Muscle of leg (tissue), 11 donors: ENCODE measurements around the gene CHEK2. TPM values are rescaled to one million over a fixed set of nuclear protein-coding genes. Genes with fewer than 3 reads are reported as not detected.
A peak's percentile ranks its signal among the peaks of the same experiment; 100 is the strongest.
"Not testable (repeated sequence)": the region's sequence is repeated elsewhere in the genome, so short reads cannot be mapped to it uniquely, and the experiment has no call there.

Experiments used
- DNase-seq: peaks from one replicate; pipeline ENCODE4 v3.0.0; 2013
- H3K27ac ChIP-seq: one replicate; pipeline ENCODE4 v1.5.1; 2013; ENCODE audit warnings: mild to moderate bottlenecking, low read length, control low read depth
- H3K27me3 ChIP-seq: one replicate; pipeline ENCODE4 v1.6.1; 2013; ENCODE audit warnings: low read length; ENCODE audit not compliant: control insufficient read depth, insufficient read depth
- H3K36me3 ChIP-seq: one replicate; pipeline ENCODE4 v1.6.1; 2013; ENCODE audit warnings: low read length; ENCODE audit not compliant: control insufficient read depth, insufficient read depth
- H3K4me1 ChIP-seq: one replicate; pipeline ENCODE4 v1.6.1; 2013; ENCODE audit warnings: low read length; ENCODE audit not compliant: control insufficient read depth, insufficient read depth
- H3K4me3 ChIP-seq: one replicate; pipeline ENCODE4 v1.5.1; 2013; ENCODE audit warnings: low read length, control low read depth
- H3K9me3 ChIP-seq: replicated peaks from 2 replicates; pipeline ENCODE4 v1.6.1; 2013; ENCODE audit warnings: low read depth, low read length; ENCODE audit not compliant: control insufficient read depth
- WGBS: methylation state at CpG from one replicate; pipeline ENCODE4 v1.1.5; 2013; ENCODE audit warnings: missing lambda C conversion rate; ENCODE audit not compliant: insufficient coverage; 5-methylcytosine and 5-hydroxymethylcytosine counted together
- polyA plus RNA-seq, 8 donors: library from polyadenylated mRNA; unstranded; fragments of 120-200 nt; gene quantifications; one replicate each; pipeline versions ENCODE4 v1.2.1 to v1.2.3, GENCODE V29; 2013; ENCODE audit warnings: inconsistent platforms in 1 of 8, low replicate concordance in 1 of 8; ENCODE audit not compliant: insufficient read length in 8 of 8, insufficient read depth in 1 of 8
- total RNA-seq: library from RNA; stranded (reverse); fragments of 120-200 nt; gene quantifications from one replicate; pipeline ENCODE4 v1.2.4, GENCODE V29; 2013

The CHEK2 gene
- total and polyA plus RNA-seq, 9 donors, result 6.3 to 10.9 (median 9.0) TPM

DNA sequence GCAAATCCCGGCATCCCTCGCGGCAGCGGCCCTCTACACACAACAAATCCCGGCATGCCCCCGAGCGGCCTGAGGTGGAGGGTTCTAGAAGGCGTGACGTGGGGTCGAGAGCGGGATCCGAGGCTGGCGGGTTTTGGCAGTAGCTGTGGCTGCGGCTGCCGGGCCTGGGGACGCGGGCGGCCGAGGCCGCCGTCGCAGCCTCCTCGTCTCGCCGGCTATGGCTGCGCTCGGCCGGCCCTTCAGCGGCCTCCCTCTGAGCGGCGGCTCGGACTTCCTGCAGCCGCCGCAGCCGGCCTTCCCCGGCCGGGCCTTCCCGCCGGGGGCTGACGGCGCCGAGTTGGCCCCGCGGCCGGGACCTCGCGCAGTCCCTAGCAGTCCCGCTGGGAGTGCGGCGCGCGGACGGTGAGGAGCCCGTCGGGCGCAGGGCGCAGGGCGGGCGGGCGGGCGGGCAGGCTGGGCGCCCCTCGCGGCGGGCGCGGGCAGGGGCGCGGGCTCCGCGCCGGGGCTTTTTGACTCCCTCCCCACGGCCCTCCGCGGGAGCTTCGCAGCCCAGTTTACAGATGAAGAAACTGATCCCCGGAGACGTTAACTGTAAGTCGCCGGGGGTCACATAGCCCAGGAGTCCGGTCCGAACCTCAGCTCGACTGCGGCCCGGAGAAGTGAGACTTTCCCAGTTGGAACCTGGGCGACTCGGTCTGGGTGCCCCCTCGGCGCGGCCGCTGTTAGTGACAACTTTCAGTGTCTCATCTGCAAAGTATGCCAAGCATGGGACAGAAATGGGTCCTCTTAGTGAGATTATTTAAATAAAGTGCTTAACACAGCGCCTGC lies 31.2 kb upstream of the CHEK2 start, which contains the start of gene CCDC117:
CCDC117 (plus strand) TSS at position 63 of the 828 bp plus-strand sequence; CDS start at position 218, 155 bp downstream.
- WGBS, result under 1% methylated on average over 84 of the region's 92 CpGs
- Histone ChIP-seq H3K36me3 (peaks cover 21% of the 10 kb centered on the region), H3K4me3 (peak within 1 kb of the TSS; percentile 83), H3K9me3 (no peaks in the 10 kb centered on the region), H3K4me1 (no peaks in the 10 kb centered on the region), H3K27me3 (no peaks in the 10 kb centered on the region), H3K27ac (peak within 1 kb of the TSS; percentile 89)
- peak; percentile 99 for DNase-seq

DNA sequence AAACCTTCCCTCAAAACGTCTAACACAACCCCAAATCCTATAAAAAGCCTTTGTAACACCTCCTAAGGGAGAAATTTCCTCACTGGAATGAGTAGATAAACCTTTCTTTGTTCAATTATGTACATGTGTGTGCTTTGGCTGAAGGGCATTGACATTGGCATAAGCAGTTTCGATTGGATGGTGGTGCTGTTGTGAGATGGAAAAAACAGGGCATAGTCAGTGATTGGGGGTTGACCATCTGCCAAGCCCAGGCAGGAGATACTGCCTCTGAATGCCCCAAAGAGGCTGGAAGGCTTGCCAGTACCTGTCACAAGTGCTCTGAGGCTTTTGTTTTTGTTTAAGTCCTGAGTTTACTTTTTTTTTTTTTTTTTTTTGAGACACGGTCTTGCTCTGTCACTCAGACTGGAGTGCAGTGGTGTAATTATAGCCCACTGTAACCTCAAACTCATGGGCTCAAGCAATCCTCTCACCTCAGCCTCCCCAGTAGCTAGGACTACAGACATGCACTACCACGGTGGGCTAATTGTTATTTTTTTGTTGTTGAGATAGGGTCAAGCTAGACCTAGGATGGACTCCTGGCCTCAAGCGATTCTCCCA lies 29.7 kb upstream of the CHEK2 start:
- Histone ChIP-seq H3K4me1 (no peaks in the 10 kb centered on the region), H3K27ac (no peak overlapping the region), H3K9me3 (no peaks in the 10 kb centered on the region), H3K4me3 (no peak overlapping the region), H3K27me3 (no peaks in the 10 kb centered on the region), H3K36me3 (peaks cover 16% of the 10 kb centered on the region)
- no peak for DNase-seq
- 75% methylated on average over 1 of the region's 5 CpGs for WGBS

DNA sequence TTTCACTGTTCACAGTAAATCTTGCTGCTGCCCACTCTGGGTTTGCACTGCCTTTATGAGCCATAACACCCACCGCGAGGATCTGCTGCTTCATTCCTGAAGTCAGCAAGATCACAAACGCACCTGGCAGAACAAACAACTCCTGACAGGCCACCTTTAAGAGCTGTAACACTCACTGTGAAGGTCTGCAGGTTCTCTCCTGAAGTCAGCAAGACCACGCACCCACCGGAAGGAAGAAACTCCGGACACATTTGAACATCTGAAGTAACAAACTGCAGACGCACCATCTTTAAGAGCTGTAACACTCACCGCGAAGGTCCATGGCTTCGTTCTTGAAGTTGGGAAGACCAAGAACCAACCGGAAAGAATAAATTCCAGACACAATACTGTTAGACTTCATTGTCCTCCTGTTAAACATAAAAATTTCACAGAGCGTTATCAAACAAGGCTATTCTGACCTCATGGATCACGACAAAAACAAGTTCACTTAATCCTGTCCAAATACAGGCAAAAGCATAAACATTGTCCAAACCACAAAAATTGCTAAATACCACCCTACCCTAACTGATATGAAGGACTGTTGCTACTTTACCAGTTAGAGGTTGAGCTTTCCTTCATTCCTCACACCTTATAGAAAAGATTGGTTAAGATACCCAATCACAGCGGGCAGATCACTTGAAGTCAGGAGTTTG lies 27.9 kb upstream of the CHEK2 start:
- 89% methylated on average over 11 of the region's 14 CpGs for WGBS
- Histone ChIP-seq H3K4me3 (no peak overlapping the region), H3K27ac (no peak overlapping the region), H3K36me3 (peaks cover 4% of the 10 kb centered on the region), H3K9me3 (no peaks in the 10 kb centered on the region), H3K4me1 (no peaks in the 10 kb centered on the region), H3K27me3 (no peaks in the 10 kb centered on the region)
- no peak for DNase-seq

DNA sequence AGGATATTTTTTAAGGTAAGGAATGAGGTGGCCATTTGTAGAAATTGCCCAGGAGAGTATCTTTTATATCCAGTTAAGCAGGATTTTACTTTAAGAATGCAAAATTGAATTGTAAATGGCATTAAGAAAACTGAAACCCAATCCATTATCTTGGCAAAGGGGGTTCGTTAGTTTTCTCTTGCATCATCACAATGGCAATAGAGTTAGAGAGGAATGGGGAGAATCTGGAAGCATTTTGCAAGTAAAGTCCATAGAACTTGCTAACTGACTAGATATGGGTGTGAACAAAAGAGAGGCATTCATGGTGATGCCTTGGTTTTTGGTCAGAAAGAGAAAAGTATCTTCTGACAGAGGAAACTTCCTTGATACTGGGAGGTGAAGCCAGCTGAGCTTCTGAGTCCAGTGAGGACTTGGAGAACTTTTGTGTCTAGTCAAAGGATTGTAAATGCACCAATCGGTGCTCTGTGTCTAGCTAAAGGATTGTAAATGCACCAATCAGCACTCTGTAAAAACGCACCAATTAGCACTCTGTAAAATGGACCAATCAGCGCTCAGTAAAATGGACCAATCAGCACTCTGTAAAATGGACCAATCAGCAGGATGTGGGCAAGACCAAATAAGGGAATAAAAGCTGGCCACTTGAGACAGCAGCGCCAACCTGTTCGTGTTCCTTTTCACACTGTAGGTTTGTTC lies 27.2 kb upstream of the CHEK2 start:
- Histone ChIP-seq H3K36me3 (no peaks in the 10 kb centered on the region), H3K4me3 (no peak overlapping the region), H3K27me3 (no peaks in the 10 kb centered on the region), H3K9me3 (no peaks in the 10 kb centered on the region), H3K27ac (no peak overlapping the region), H3K4me1 (no peaks in the 10 kb centered on the region)
- DNase-seq, result no peak
- 100% methylated on average over 4 of the region's 6 CpGs for WGBS

- no peaks in the 10 kb centered on the region for H3K4me1 ChIP-seq
- H3K9me3 ChIP-seq, result no peaks in the 10 kb centered on the region
- H3K27me3 ChIP-seq, result no peaks in the 10 kb centered on the region
- no peak for DNase-seq
- no peak overlapping the region for H3K27ac ChIP-seq
- no peaks in the 10 kb centered on the region for H3K36me3 ChIP-seq
- H3K4me3 ChIP-seq, result no peak overlapping the region
- WGBS, result no CpG with 5 or more reads among the region's 3 CpGs
Measured at GRCh38 chr22:28766628-28767027, 25.0 kb upstream of the CHEK2 start.

DNA sequence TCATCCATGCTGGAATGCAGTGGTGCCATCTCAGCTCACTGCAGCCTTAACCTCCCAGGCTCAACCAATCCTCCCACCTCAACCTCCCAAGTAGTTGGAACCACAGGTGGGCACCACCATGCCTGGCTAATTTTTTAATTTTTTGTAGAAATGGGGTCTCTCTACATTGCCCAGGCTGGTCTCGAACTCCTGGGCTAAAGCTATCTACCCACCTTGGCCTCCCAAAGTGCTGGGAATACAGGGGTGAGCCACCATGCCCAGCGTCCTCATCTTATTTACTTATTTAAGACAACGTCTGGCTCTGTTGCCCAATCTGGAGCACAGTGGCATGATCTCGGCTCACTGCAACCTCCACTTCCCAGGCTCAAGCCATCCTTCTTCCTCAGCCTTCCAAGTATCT lies 20.4 kb upstream of the CHEK2 start:
- not testable (repeated sequence) for H3K4me1 ChIP-seq, H3K27me3 ChIP-seq, H3K9me3 ChIP-seq, H3K4me3 ChIP-seq, H3K27ac ChIP-seq, DNase-seq, H3K36me3 ChIP-seq
- WGBS, result 96% methylated on average over 4 of the region's 4 CpGs

DNA sequence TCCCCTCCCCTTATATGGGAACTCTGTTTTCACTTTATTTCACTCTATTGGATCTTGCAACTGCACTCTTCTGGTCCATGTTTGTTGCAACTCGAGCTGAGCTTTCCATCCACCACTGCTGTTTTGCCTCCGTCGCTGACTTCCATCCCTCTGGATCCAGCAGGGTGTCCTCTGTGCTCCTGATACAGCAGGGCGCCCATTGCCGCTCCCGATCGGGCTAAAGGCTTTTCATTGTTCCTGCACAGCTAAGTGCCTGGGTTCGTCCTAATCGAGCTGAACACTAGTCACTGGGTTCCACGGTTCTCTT lies 19.8 kb upstream of the CHEK2 start:
- no peak overlapping the region for H3K4me3 ChIP-seq
- H3K27me3 ChIP-seq, result no peaks in the 10 kb centered on the region
- WGBS, result 86% methylated on average over 7 of the region's 10 CpGs
- H3K36me3 ChIP-seq, result peaks cover 4% of the 10 kb centered on the region
- no peak for DNase-seq
- H3K27ac ChIP-seq, result no peak overlapping the region
- no peaks in the 10 kb centered on the region for H3K9me3 ChIP-seq
- H3K4me1 ChIP-seq, result no peaks in the 10 kb centered on the region

- DNase-seq, result no peak
- Histone ChIP-seq H3K27ac (no peak overlapping the region), H3K9me3 (no peaks in the 10 kb centered on the region), H3K27me3 (no peaks in the 10 kb centered on the region), H3K36me3 (peaks cover 4% of the 10 kb centered on the region), H3K4me3 (no peak overlapping the region), H3K4me1 (no peaks in the 10 kb centered on the region)
- no CpG with 5 or more reads among the region's 3 CpGs for WGBS
Measured at GRCh38 chr22:28759861-28760560, 18.4 kb upstream of the CHEK2 start.

DNA sequence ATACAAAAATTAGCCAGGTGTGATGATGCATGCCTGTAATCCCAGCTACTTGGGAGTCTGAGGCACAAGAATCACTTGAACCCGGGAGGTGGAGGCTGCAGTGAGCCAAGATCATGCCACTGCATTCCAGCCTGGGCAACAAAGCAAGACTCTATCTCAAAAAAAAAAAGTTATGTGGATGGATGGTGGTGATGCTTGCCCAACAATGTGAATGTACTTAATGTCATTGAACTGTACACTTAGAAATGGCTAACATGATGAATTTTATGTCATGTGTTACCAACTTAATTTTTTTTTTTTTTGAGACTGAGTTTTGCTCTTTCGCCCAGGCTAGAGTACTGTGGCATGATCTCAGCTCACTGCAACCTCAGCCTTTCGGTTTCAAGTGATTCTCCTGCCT lies 12.9 kb upstream of the CHEK2 start:
- peaks cover 16% of the 10 kb centered on the region for H3K36me3 ChIP-seq
- 100% methylated on average over 2 of the region's 3 CpGs for WGBS
- not testable (repeated sequence) for H3K4me3 ChIP-seq, H3K27ac ChIP-seq, H3K27me3 ChIP-seq, H3K4me1 ChIP-seq, H3K9me3 ChIP-seq, DNase-seq
